Testis (tissue), 3 donors: ENCODE measurements around the gene HAUS7. TPM values are rescaled to one million over a fixed set of nuclear protein-coding genes. Genes with fewer than 3 reads are reported as not detected.

Source experiments
- DNase-seq: peaks from one replicate; pipeline ENCODE4 v3.0.0-alpha.2; 2019
- H3K27ac ChIP-seq, 2 donors: fragments of 200-600 bp; sonication (generic); one replicate each; pipeline ENCODE4 v1.5.1; 2019
- H3K27me3 ChIP-seq: fragments of 200-600 bp; sonication (generic); one replicate; pipeline ENCODE4 v1.5.1; 2019
- H3K36me3 ChIP-seq: fragments of 200-600 bp; sonication (generic); one replicate; pipeline ENCODE4 v1.5.1; 2017; ENCODE audit warnings: low read depth; ENCODE audit errors: missing control alignments
- H3K4me1 ChIP-seq: fragments of 200-600 bp; sonication (generic); one replicate; pipeline ENCODE4 v1.5.1; 2019
- H3K4me3 ChIP-seq, 2 donors: fragments of 200-600 bp; sonication (generic); one replicate each; pipeline ENCODE4 v1.5.1; 2017 to 2019
- H3K9me3 ChIP-seq: fragments of 200-600 bp; sonication (generic); one replicate; pipeline ENCODE4 v1.5.1; 2017
- POLR2A ChIP-seq: fragments of 450-650 bp; IDR thresholded peaks from one replicate; pipeline ENCODE4 v1.6.1; 2017; ENCODE audit warnings: antibody characterized with exemption, mild to moderate bottlenecking, moderate library complexity
- WGBS, 2 donors: methylation state at CpG; one replicate each; pipeline ENCODE4 v1.1.5; 2018; 5-methylcytosine and 5-hydroxymethylcytosine counted together
- intact Hi-C: fragments of 100-400 bp; cut with DNase I; formaldehyde crosslinking; loops from one replicate; pipeline ENCODE4 v1.15.1; 2023; ENCODE audit warnings: low total_unique reads
- polyA plus RNA-seq: library from polyadenylated mRNA; stranded (reverse); fragments of 350-450 nt; fragmentation: Illumina TruSeq; extraction: RNeasy Lipid Tissue Mini Kit (QIAGEN cat#74804); gene quantifications from one replicate; pipeline ENCODE4 v1.2.3, GENCODE V29; 2014; ENCODE audit warnings: low read depth, low replicate concordance; ENCODE audit not compliant: insufficient read depth
- total RNA-seq, 2 donors: library from RNA; depleted of rRNA; stranded (reverse); fragments of >200 nt; gene quantifications; one replicate each; pipeline ENCODE4 v1.2.3, GENCODE V29; 2016
- TF ChIP-seq, protein P1 (sequence below), 3 experiments: fragments of 450-650 bp in 2 of 3; fragments of 200-600 bp in 1 of 3; sonication (generic) in 1 of 3; IDR thresholded peaks; one replicate each; pipeline ENCODE4 v1.5.1; 2016 to 2019; ENCODE audit warnings: antibody characterized with exemption in 3 of 3, mild to moderate bottlenecking in 2 of 3, moderate library complexity in 1 of 3

HAUS7 gene
- total and polyA plus RNA-seq, 3 donors from 2014 or later, result 18.0 to 35.2 (median 34.0) TPM

DNA sequence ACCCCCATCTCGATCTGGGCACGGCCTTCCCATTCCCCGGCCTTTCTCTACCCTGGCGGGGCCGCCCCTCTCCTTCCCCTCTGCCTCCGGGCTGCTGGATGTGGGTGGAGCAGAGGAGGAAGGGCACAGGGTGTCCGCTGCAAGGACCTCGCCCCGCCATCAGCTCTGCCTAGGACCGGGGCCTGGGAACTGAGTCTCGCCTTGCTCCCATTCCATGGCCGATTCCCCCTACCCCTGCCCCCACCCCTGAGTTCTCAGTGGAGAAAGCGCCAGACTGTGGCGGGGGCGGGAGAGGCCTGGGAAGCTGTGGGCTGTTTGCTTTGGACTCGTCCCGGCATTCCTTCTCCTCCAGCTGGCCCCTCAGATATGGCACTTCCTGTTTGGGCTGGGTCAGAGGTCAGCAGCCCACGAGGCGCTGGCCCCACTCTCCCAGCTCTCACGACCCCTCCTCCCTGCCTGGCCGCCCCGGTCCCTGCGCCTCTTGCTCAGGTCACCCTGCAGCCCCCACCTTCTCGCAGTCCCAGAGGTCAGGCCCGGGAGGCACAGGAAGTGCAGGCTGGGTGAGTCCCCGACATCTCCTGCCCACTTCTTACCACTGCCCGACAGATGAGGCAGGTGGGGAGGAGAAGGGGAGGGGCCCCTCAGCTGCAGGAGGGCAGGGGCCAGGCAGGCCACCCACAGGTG, 18.0 kb upstream of the HAUS7 start:
- intact Hi-C loops, result no loop called here
- DNase-seq, result peak; percentile 29

DNA sequence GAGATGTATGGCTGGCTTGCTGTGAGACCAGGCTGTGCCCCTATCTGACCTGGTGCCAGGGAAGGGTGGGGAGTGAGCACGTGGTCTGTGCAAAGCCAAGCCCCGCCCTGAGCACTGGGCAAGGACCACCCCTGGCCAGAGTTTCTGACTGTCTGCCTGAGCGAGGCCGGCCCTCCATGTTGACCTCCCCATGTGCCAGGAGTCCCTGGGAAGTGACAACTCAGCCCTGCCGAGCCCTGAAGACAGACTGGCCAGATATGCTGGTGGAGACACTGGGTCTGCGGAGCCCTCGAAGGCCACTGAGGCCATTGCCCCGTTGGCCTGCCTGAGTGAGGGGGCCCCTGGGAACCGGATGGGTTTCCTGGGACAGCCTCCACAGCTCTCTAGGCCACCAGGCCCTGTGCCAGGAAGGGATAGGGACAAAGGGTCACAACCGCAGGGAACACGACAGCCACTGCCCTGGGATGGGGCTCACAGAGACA, 17.3 kb upstream of the HAUS7 start:
- DNase-seq, result no peak
- 64% methylated on average over 11 of the region's 11 CpGs; no CpG with 5 or more reads in 1 of the 2 donors for WGBS, 2 donors
- Histone ChIP-seq H3K9me3 (no peaks in the 10 kb centered on the region), H3K4me1 (peaks cover 3% of the 10 kb centered on the region), H3K27me3 (no peaks in the 10 kb centered on the region), H3K4me3 (no peak overlapping the region), H3K36me3 (no peaks in the 10 kb centered on the region), H3K27ac (peak overlapping the region in 1 of 2 donors; percentile 30)
- intact Hi-C loops, result no loop called here
- TF ChIP-seq, protein P1, sequence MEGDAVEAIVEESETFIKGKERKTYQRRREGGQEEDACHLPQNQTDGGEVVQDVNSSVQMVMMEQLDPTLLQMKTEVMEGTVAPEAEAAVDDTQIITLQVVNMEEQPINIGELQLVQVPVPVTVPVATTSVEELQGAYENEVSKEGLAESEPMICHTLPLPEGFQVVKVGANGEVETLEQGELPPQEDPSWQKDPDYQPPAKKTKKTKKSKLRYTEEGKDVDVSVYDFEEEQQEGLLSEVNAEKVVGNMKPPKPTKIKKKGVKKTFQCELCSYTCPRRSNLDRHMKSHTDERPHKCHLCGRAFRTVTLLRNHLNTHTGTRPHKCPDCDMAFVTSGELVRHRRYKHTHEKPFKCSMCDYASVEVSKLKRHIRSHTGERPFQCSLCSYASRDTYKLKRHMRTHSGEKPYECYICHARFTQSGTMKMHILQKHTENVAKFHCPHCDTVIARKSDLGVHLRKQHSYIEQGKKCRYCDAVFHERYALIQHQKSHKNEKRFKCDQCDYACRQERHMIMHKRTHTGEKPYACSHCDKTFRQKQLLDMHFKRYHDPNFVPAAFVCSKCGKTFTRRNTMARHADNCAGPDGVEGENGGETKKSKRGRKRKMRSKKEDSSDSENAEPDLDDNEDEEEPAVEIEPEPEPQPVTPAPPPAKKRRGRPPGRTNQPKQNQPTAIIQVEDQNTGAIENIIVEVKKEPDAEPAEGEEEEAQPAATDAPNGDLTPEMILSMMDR (IDR thresholded peaks at IDR 0.05), result no peak
- TF ChIP-seq POLR2A, result no peak

More for the DNA sequence above, 18.0 kb upstream of the HAUS7 start:
- Histone ChIP-seq H3K4me3 (no peak overlapping the region), H3K36me3 (no peaks in the 10 kb centered on the region), H3K27ac (peak overlapping the region in 1 of 2 donors; percentile 50), H3K9me3 (no peaks in the 10 kb centered on the region), H3K27me3 (no peaks in the 10 kb centered on the region), H3K4me1 (peaks cover 3% of the 10 kb centered on the region)
- WGBS, 2 donors, result 50 to 76% methylated on average over 5 to 16 of the region's 27 CpGs
- no peak for TF ChIP-seq POLR2A
- TF ChIP-seq, protein P1 (IDR thresholded peaks at IDR 0.05), result no peak

DNA sequence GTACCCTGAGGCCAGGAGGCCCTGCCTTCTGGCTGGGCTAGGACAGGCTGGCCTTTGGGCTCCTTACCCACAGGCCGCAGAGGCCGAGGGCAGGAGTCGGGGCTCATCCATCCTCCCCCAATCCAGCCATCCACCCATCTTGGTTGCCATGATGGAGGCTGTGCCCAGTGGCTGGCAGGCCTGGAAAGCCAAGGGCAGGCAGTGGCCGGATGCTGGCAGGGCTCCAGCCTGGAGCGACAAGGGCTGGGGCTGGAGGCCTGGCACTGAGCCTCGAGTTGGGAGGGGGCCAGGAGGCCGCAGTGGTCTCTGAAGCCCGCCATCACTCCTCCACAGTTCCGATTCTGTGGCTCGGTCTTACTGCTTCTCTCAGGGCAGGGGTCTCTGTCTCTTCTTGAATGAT, 15.8 kb upstream of the HAUS7 start:
- H3K36me3 ChIP-seq, result no peaks in the 10 kb centered on the region
- no peaks in the 10 kb centered on the region for H3K27me3 ChIP-seq
- no peak for DNase-seq
- WGBS, 2 donors, result 80% methylated on average over 5 of the region's 10 CpGs; no CpG with 5 or more reads in 1 of the 2 donors
- no peaks in the 10 kb centered on the region for H3K9me3 ChIP-seq
- TF ChIP-seq, protein P1 (IDR thresholded peaks at IDR 0.05), result no peak
- TF ChIP-seq POLR2A, result no peak
- intact Hi-C loops, result no loop called here
- peaks cover 3% of the 10 kb centered on the region for H3K4me1 ChIP-seq
- no peak overlapping the region for H3K27ac ChIP-seq
- H3K4me3 ChIP-seq, result no peak overlapping the region

DNA sequence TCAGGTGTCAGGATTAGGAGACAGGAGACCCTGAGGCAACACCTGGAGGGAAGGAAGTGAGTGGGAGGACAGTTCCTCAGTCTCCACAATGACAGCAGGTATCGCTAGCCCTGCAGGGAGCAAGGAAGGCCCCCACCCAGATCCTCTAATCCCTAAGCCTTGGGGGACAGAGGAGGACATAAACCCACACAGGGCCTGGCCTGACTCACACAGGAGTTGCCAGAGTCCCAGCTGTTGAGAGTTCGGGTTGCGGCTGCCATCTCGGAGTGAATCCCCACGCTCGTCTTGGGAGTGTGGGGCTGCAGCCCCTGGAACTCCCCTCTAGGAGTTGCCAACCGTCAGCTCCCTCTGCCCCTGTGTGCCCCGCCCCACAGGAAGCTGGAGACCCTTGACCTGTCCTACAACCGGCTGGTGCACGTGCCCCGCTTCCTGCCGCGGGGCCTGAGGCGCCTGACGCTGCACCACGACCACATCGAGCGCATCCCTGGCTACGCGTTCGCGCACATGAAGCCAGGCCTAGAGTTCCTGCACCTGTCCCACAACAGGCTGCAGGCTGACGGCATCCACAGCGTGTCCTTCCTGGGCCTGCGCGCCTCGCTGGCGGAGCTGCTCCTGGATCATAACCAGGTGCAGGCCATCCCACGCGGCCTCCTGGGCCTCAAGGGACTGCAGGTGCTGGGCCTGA, 15.2 kb upstream of the HAUS7 start:
- H3K4me1 ChIP-seq, result peaks cover 3% of the 10 kb centered on the region
- DNase-seq, result no peak
- H3K9me3 ChIP-seq, result no peaks in the 10 kb centered on the region
- no peaks in the 10 kb centered on the region for H3K36me3 ChIP-seq
- no peak overlapping the region for H3K27ac ChIP-seq
- WGBS, 2 donors, result 90 to 96% methylated on average over 4 to 19 of the region's 30 CpGs
- H3K4me3 ChIP-seq, result no peak overlapping the region
- H3K27me3 ChIP-seq, result no peaks in the 10 kb centered on the region
- intact Hi-C loops, result no loop called here
- TF ChIP-seq POLR2A, result no peak
- TF ChIP-seq, protein P1 (IDR thresholded peaks at IDR 0.05), result no peak
